ENCODE results near the gene PAX5. TPM values are rescaled to one million over a fixed set of nuclear protein-coding genes. Genes with fewer than 3 reads are reported as not detected.

Gene PAX5
- polyA plus RNA-seq, 1 donor from 2014 or later: not detected

- no peak overlapping the region for H2AFZ ChIP-seq (ENCODE audit: low read depth, low read length)
- H3K27ac ChIP-seq (ENCODE audit: low read length): no peak overlapping the region
- no peaks in the 10 kb centered on the region for H4K20me1 ChIP-seq (ENCODE audit: insufficient read depth)
- H3K9me3 ChIP-seq (ENCODE audit: low read length): no peaks in the 10 kb centered on the region
- H3K4me3 ChIP-seq (ENCODE audit: low read length): no peak overlapping the region
- TF ChIP-seq MXI1 (conservative IDR thresholded peaks at IDR 0.05; ENCODE audit: poor library complexity, severe bottlenecking) (no peak), EZH2 (IDR thresholded peaks at IDR 0.05; ENCODE audit: borderline replicate concordance, insufficient read depth, low read length, poor library complexity, severe bottlenecking) (no peak), EP300 (conservative IDR thresholded peaks at IDR 0.05; ENCODE audit: poor library complexity, severe bottlenecking) (no peak), SMC3 (conservative IDR thresholded peaks at IDR 0.05; ENCODE audit: poor library complexity) (no peak), RAD21 (conservative IDR thresholded peaks at IDR 0.05) (no peak), TAF1 (IDR thresholded peaks at IDR 0.05; ENCODE audit: low read depth) (no peak), CTCF (IDR thresholded peaks at IDR 0.05; ENCODE audit: poor library complexity, severe bottlenecking) (no peak), POLR2AphosphoS5 (IDR thresholded peaks at IDR 0.05) (no peak), REST (IDR thresholded peaks at IDR 0.05; ENCODE audit: borderline replicate concordance) (no peak)
- no peaks in the 10 kb centered on the region for H3K36me3 ChIP-seq (ENCODE audit: insufficient read depth, low read length)
- no peak overlapping the region for H3K4me2 ChIP-seq (ENCODE audit: low read length)
- no peaks in the 10 kb centered on the region for H3F3A ChIP-seq (ENCODE audit: insufficient read depth, low read length, poor library complexity, severe bottlenecking)
- no peaks in the 10 kb centered on the region for H3K9me2 ChIP-seq (ENCODE audit: insufficient read depth, low read length)
- H3K79me2 ChIP-seq (replicated peaks; ENCODE audit: insufficient read depth, low read length): no peaks in the 10 kb centered on the region
- no peaks in the 10 kb centered on the region for H3K27me3 ChIP-seq (ENCODE audit: insufficient read depth, low read depth, low read length)
- no peak overlapping the region for H3K9ac ChIP-seq (ENCODE audit: low read length)
These were observed 205.5 kb downstream of the PAX5 start for GRCh38 chr9:36828611-36829013.

GRCh38 chr9:36827593-36827992 is 206.5 kb downstream of the PAX5 start:
- no peak overlapping the region for H3K9ac ChIP-seq (ENCODE audit: low read length)
- H2AFZ ChIP-seq (ENCODE audit: low read depth, low read length): no peak overlapping the region

More at GRCh38 chr9:36827593-36827992, 206.5 kb downstream of the PAX5 start:
- H3K27ac ChIP-seq (ENCODE audit: low read length): no peak overlapping the region
- TF ChIP-seq EP300 (conservative IDR thresholded peaks at IDR 0.05; ENCODE audit: poor library complexity, severe bottlenecking) (no peak), RAD21 (conservative IDR thresholded peaks at IDR 0.05) (no peak), SMC3 (conservative IDR thresholded peaks at IDR 0.05; ENCODE audit: poor library complexity) (no peak), MXI1 (conservative IDR thresholded peaks at IDR 0.05; ENCODE audit: poor library complexity, severe bottlenecking) (no peak), REST (IDR thresholded peaks at IDR 0.05; ENCODE audit: borderline replicate concordance) (no peak), POLR2AphosphoS5 (IDR thresholded peaks at IDR 0.05) (no peak), TAF1 (IDR thresholded peaks at IDR 0.05; ENCODE audit: low read depth) (no peak), EZH2 (IDR thresholded peaks at IDR 0.05; ENCODE audit: borderline replicate concordance, insufficient read depth, low read length, poor library complexity, severe bottlenecking) (no peak), CTCF (IDR thresholded peaks at IDR 0.05; ENCODE audit: poor library complexity, severe bottlenecking) (no peak)
- no peaks in the 10 kb centered on the region for H3K27me3 ChIP-seq (ENCODE audit: insufficient read depth, low read depth, low read length)
- H3K79me2 ChIP-seq (replicated peaks; ENCODE audit: insufficient read depth, low read length): no peaks in the 10 kb centered on the region
- H3K4me3 ChIP-seq (ENCODE audit: low read length): no peak overlapping the region
- no peaks in the 10 kb centered on the region for H3K36me3 ChIP-seq (ENCODE audit: insufficient read depth, low read length)
- H4K20me1 ChIP-seq (ENCODE audit: insufficient read depth): no peaks in the 10 kb centered on the region
- H3K9me2 ChIP-seq (ENCODE audit: insufficient read depth, low read length): no peaks in the 10 kb centered on the region
- no peaks in the 10 kb centered on the region for H3F3A ChIP-seq (ENCODE audit: insufficient read depth, low read length, poor library complexity, severe bottlenecking)
- no peak overlapping the region for H3K4me2 ChIP-seq (ENCODE audit: low read length)
- no peaks in the 10 kb centered on the region for H3K9me3 ChIP-seq (ENCODE audit: low read length)
